Activated T-cell treated with anti-CD3 and anti-CD28 coated beads, Interleukin-2, amount 50 U/mL, for 1 hour (primary cell): ENCODE data around the gene INPP5A.
"Not testable (repeated sequence)": the region's sequence is repeated elsewhere in the genome, so short reads cannot be mapped to it uniquely, and the experiment has no call there.

Experiments used
- DNase-seq: peaks from one replicate; pipeline ENCODE4 v3.0.0-alpha.2; 2020

The INPP5A gene

GRCh38 chr10:132752378-132752777 lies 214.8 kb downstream of the INPP5A start:
- DNase-seq, result no peak

- no peak for DNase-seq
Measured at GRCh38 chr10:132752961-132753360, 215.4 kb downstream of the INPP5A start.

- DNase-seq, result no peak
Measured at GRCh38 chr10:132753596-132753995, 216.0 kb downstream of the INPP5A start.

GRCh38 chr10:132754071-132754470 lies 216.5 kb downstream of the INPP5A start:
- no peak for DNase-seq

GRCh38 chr10:132755166-132755711 lies 217.7 kb downstream of the INPP5A start:
- DNase-seq, result no peak

- DNase-seq, result no peak
Measured at GRCh38 chr10:132756591-132756990, 219.0 kb downstream of the INPP5A start.

- no peak for DNase-seq
Measured at GRCh38 chr10:132757171-132757570, 219.6 kb downstream of the INPP5A start.

- no peak for DNase-seq
Measured at GRCh38 chr10:132758865-132759264, 221.3 kb downstream of the INPP5A start.

GRCh38 chr10:132761395-132762060 lies 223.9 kb downstream of the INPP5A start:
- no peak for DNase-seq

GRCh38 chr10:132762267-132762666 lies 224.7 kb downstream of the INPP5A start:
- DNase-seq, result no peak

- no peak for DNase-seq
Measured at GRCh38 chr10:132763545-132763944, 226.0 kb downstream of the INPP5A start.

- no peak for DNase-seq
Measured at GRCh38 chr10:132764108-132764507, 226.5 kb downstream of the INPP5A start.

GRCh38 chr10:132765435-132765834 lies 227.8 kb downstream of the INPP5A start:
- no peak for DNase-seq

GRCh38 chr10:132766291-132766690 lies 228.7 kb downstream of the INPP5A start:
- no peak for DNase-seq

GRCh38 chr10:132768346-132769248 lies 231.0 kb downstream of the INPP5A start:
- no peak for DNase-seq

GRCh38 chr10:132770061-132771021 lies 232.8 kb downstream of the INPP5A start:
- DNase-seq, result no peak

- DNase-seq, result not testable (repeated sequence)
Measured at GRCh38 chr10:132772816-132773215, 235.2 kb downstream of the INPP5A start.

GRCh38 chr10:132774181-132774901 lies 236.8 kb downstream of the INPP5A start:
- DNase-seq, result no peak

GRCh38 chr10:132774902-132775863 lies 237.6 kb downstream of the INPP5A start:
- DNase-seq, result no peak

GRCh38 chr10:132776186-132776585 lies 238.6 kb downstream of the INPP5A start:
- no peak for DNase-seq

- no peak for DNase-seq
Measured at GRCh38 chr10:132776821-132777220, 239.2 kb downstream of the INPP5A start.
